ENCODE data around the gene AXL.
A peak's percentile ranks its signal among the peaks of the same experiment; 100 is the strongest.

The AXL gene

GRCh38 chr19:41308450-41309179 is 89.6 kb downstream of the AXL start:
- no peak for TF ChIP-seq EGR1 (IDR thresholded peaks at IDR 0.05)
- peak; percentile 61 for TF ChIP-seq RAD21 (IDR thresholded peaks at IDR 0.05; ENCODE audit: low read depth)
- no peak for TF ChIP-seq REST (IDR thresholded peaks at IDR 0.05; ENCODE audit: low read depth)

- no peak for TF ChIP-seq USF1 (IDR thresholded peaks at IDR 0.05)
- TF ChIP-seq REST (IDR thresholded peaks at IDR 0.05; ENCODE audit: low read depth) = peak; percentile 28; the same call in 1 of the 2 replicates
These were observed 90.4 kb downstream of the AXL start for GRCh38 chr19:41309180-41310032.

GRCh38 chr19:41310033-41310831 is 91.2 kb downstream of the AXL start, which contains the start of gene CCDC97:
CCDC97 (plus strand) TSS chr19:41310172; CDS start chr19:41310311, 139 bp downstream.
- peak; percentile 74 for TF ChIP-seq USF1 (IDR thresholded peaks at IDR 0.05)
- peak; percentile 46; the same call in 1 of the 2 replicates for TF ChIP-seq CEBPB (IDR thresholded peaks at IDR 0.05)
- no peak; the same call in 1 of the 2 replicates for TF ChIP-seq CREB1 (IDR thresholded peaks at IDR 0.05; ENCODE audit: low read depth)
- TF ChIP-seq YY1 (IDR thresholded peaks at IDR 0.05; ENCODE audit: low read depth) = 0 out of 2 replicates have a peak, but pooled peaks have one; percentile 63
- TF ChIP-seq TCF12 (IDR thresholded peaks at IDR 0.05; ENCODE audit: low read depth) = peak; percentile 83
- TF ChIP-seq MAX (IDR thresholded peaks at IDR 0.05) = peak; percentile 74
- TF ChIP-seq RAD21 (IDR thresholded peaks at IDR 0.05; ENCODE audit: low read depth) = no peak
- TF ChIP-seq REST (IDR thresholded peaks at IDR 0.05; ENCODE audit: low read depth) = no peak
- TF ChIP-seq EP300 (IDR thresholded peaks at IDR 0.05; ENCODE audit: borderline replicate concordance) = peak; percentile 33; the same call in 1 of the 2 replicates
- TF ChIP-seq FOXM1 (IDR thresholded peaks at IDR 0.05; ENCODE audit: borderline replicate concordance, low read depth) = peak; percentile 58; the same call in 1 of the 2 replicates
- peak; percentile 55 for TF ChIP-seq TEAD4 (IDR thresholded peaks at IDR 0.05)
- peak; percentile 89 for TF ChIP-seq TAF1 (IDR thresholded peaks at IDR 0.05; ENCODE audit: low read depth)
- TF ChIP-seq ZBTB7A (IDR thresholded peaks at IDR 0.05; ENCODE audit: low read depth) = peak; percentile 58; the same call in 1 of the 2 replicates
- peak; percentile 78 for TF ChIP-seq EGR1 (IDR thresholded peaks at IDR 0.05)
- peak; percentile 12; the same call in 1 of the 2 replicates for TF ChIP-seq NFIC (IDR thresholded peaks at IDR 0.05)

GRCh38 chr19:41311072-41311471 is 92.0 kb downstream of the AXL start:
- TF ChIP-seq ZBTB7A (IDR thresholded peaks at IDR 0.05; ENCODE audit: low read depth) (no peak), TCF12 (IDR thresholded peaks at IDR 0.05; ENCODE audit: low read depth) (no peak), TEAD4 (IDR thresholded peaks at IDR 0.05) (no peak), RAD21 (IDR thresholded peaks at IDR 0.05; ENCODE audit: low read depth) (no peak), FOXM1 (IDR thresholded peaks at IDR 0.05; ENCODE audit: borderline replicate concordance, low read depth) (no peak), CREB1 (IDR thresholded peaks at IDR 0.05; ENCODE audit: low read depth) (no peak), USF1 (IDR thresholded peaks at IDR 0.05) (no peak), TAF1 (IDR thresholded peaks at IDR 0.05; ENCODE audit: low read depth) (no peak), CEBPB (IDR thresholded peaks at IDR 0.05) (no peak), MAX (IDR thresholded peaks at IDR 0.05) (no peak), YY1 (IDR thresholded peaks at IDR 0.05; ENCODE audit: low read depth) (no peak), EGR1 (IDR thresholded peaks at IDR 0.05) (no peak), REST (IDR thresholded peaks at IDR 0.05; ENCODE audit: low read depth) (no peak), EP300 (IDR thresholded peaks at IDR 0.05; ENCODE audit: borderline replicate concordance) (no peak)
